ENCODE measurements around the gene CEP250. TPM values are rescaled to one million over a fixed set of nuclear protein-coding genes. Genes with fewer than 3 reads are reported as not detected.

The CEP250 gene
- total RNA-seq, 1 donor from 2014 or later, result 15.9 TPM

DNA sequence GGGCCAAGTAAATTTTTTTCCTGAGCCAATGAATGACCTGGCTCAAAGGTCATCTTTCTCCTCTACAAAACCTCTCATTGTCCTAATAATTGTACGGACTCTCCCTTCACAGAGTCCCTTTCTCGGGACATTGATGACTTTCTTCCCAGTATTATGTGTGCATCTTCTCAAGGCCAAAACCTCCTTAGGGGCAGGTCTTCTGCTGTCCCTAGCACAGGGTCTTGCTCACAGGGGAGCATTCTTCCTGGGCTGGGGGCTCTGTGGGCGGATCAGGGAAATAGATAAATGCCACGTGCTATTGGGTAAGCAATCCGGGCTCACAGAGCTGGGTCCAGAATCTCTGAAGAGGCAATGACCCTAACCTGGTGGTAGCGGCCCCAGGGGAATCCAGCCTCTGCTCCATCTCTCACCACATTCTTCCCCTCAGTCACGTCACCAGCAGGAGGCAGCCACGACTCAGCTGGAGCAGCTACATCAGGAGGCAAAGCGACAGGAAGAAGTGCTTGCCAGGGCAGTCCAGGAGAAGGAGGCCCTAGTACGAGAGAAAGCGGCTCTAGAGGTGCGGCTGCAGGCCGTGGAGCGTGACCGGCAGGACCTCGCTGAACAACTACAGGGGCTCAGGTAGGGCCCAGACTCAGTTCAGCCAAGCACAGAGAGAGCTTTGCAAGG is 23.5 kb downstream of the CEP250 start:
- intact Hi-C loops (cut with DNase I), result no loop called here
- ATAC-seq (no peak), DNase-seq (ENCODE audit: missing footprints) (no peak)

DNA sequence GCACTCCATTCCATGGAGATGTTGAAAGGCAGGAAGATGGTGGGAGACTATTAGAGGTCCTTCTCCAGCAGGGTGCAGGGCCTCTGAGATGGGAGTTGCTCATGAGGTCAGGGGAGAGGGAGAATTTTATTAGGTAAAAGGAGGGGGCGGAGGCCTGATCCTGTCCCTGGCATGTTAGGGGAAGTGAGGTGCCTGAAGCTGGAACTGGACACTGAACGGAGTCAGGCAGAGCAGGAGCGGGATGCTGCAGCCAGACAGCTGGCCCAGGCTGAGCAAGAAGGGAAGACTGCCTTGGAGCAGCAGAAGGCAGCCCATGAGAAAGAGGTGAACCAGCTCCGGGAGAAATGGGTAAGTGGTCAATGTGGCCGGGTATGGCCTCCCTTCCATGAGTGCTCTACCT is 24.4 kb downstream of the CEP250 start:
- intact Hi-C loops (cut with DNase I), result no loop called here
- no peak for ATAC-seq
- no peak for DNase-seq (ENCODE audit: missing footprints)

DNA sequence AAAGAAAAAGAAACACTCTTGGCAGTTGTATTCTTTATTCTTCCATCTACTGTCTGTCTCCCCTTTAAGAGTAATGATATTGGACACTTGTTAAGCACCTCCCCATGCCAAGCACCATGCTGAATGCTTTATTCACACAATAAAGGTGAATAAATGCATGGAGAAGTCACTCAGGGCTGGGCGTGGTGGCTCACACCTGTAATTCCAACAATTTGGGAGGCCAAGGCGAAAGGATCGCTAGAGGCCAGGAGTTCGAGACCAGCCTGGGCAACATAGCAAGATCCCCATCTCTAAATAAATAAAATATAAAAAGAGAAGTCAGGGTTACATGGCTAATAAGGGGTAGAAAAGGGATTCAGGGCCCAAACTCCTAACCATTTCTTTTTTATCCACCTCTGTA is 32.1 kb downstream of the CEP250 start:
- ATAC-seq, result no peak
- DNase-seq (ENCODE audit: missing footprints), result no peak
- intact Hi-C loops (cut with DNase I), result no loop called here

DNA sequence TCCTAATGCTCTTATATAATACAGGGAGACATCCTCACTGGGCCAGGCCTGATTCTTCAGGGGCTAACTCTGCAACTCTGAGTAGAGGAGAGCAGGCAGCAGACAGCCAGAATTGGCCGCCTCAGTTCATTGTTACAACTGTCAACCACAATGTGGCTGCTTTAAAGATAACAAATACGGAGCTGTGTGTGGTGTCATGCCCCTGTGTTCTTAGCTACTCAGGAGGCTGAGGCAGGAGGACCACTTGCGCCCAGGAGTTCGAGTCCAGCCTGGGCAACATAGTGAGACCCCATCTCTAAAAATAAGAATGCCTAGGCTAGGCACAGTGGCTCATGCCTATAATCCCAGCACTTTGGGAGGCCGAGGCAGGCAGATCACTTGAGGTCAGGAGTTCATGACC is 34.3 kb downstream of the CEP250 start:
- no peak for DNase-seq (ENCODE audit: missing footprints)
- no peak for ATAC-seq
- intact Hi-C loops (cut with DNase I), result no loop called here

DNA sequence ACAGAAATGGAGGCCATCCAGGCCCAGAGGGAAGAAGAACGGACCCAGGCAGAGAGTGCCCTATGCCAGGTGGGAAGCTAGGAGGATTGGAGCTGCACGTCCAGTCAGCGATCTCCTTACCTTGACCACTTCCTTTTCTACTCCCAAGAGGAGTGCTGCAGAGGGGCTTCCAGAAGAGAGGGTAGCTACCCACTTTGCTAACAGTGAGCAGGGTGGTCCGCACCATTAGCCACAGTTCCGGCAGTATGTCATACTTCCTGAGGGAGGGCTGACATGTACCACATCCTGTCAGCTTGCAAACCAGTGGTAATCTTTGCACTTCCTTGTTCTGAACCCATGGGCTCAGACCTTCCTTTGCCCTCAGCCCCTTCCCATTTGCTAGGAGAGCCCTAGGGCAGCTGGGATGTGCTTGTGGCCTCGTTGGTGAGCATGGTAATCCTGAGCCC is 35.4 kb downstream of the CEP250 start:
- intact Hi-C loops (cut with DNase I), result no loop called here
- peak; percentile 70 for ATAC-seq
- no peak for DNase-seq (ENCODE audit: missing footprints)

DNA sequence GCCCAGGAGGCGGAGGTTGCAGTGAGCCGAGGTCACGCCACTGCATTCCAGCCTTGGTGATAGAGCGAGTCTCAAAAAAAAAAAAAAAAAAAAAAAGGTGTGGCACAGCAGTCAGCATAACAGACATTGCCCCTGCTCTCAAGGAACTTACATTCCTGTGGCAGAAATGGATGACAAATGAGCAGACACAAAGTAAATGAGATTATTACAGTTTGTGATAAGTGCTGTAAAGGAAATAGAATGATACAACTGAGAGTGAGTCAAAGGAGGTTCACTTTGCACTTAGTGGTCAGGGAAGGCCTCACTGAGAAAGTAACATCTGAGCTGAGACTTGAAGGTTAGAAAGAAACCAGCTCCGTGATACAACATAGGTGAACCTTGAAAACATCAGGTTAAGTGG is 36.4 kb downstream of the CEP250 start:
- intact Hi-C loops (cut with DNase I), result no loop called here
- DNase-seq (ENCODE audit: missing footprints), result no peak
- ATAC-seq, result no peak

DNA sequence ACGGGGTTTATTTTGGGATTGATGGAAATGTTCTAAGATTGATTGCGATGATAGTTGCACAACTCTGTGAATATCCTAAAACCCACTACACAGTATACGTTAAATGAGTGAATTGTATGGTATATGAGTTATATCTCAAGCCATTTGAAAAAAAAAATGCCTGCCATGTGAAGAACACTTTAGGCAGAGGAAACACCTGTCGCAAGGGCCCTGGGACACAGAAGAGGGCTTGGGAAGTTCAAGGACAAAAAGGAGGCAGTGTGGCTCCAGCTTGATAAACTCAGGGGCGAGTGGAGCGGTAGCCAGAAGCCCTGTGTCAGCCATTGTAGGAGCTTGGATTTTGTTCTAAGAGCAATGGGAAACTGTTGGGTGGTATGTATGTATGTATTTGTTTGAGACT is 37.0 kb downstream of the CEP250 start:
- DNase-seq (ENCODE audit: missing footprints) (no peak), ATAC-seq (no peak)
- intact Hi-C loops (cut with DNase I), result no loop called here

DNA sequence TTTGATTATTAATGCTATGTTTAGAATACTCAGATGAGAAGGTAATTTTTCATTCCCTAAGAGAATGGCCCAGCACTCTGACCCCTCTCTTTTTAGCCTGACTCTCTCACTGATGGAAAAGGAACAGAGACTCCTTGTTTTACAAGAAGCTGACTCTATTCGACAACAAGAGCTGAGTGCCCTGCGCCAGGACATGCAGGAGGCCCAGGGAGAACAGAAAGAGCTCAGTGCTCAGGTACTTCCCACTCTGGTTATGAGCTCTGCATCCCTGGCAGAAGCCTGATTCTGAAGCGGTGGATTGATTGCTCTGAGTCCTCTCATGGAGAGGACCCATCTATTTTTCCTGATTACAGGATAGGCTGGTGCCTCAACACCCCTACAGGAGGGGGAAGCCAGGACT is 41.1 kb downstream of the CEP250 start:
- ATAC-seq, result no peak
- no peak for DNase-seq (ENCODE audit: missing footprints)
- intact Hi-C loops (cut with DNase I), result no loop called here

DNA sequence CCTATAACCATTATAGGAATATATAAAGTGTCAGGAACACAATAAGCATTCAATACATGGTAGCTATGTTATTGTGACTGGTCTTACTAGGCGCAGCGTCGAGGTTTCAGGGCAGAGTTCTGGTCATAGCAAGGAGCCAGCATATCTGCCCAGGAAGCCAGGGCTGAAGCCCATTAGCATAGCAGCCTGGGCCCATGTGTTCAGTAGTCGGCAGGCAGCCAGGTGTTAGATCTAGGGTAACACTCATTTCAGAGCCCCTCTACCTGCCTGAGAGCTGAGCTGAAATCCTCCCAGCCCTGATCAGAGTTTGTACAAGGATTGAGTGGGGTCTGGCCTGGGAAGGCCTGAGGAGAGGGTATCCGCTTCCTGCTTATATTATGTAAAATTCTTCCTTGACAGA is 41.9 kb downstream of the CEP250 start:
- intact Hi-C loops (cut with DNase I), result no loop called here
- ATAC-seq (peak; percentile 59), DNase-seq (ENCODE audit: missing footprints) (no peak)

DNA sequence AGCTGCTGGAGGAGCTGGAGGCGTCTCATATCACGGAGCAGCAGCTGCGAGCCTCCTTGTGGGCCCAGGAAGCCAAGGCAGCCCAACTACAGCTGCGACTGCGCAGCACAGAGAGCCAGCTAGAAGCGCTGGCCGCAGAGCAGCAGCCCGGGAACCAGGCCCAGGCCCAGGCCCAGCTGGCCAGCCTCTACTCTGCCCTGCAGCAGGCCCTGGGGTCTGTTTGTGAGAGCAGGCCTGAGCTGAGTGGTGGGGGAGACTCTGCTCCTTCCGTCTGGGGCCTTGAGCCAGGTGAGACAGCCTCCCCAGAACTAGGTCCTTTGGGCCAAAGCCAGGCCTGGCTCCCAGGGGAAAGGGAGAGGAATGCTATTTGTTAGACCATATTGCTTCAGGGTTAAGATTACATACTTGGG is 42.4 kb downstream of the CEP250 start:
- intact Hi-C loops (cut with DNase I), result no loop called here
- peak; percentile 87 for DNase-seq (ENCODE audit: missing footprints)
- ATAC-seq, result peak; percentile 96

DNA sequence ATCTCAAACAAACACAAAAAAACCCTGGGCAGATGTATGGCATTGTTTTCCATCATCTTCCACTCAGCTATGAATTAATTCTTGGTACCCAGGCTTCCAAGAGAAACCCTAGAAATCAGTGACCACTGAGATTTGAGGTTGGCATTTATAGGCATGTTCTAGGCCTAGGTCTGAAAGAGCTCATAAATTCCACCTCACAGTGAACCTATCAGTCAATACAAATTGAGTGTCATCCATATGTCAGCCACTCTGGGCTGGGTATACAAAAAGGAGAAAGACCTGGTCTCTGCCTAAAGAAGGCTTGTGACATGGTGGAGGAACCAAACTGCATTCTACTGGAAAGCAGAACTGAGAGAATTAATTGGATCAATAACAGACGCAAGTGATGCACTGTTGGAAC is 43.9 kb downstream of the CEP250 start:
- no peak for ATAC-seq
- intact Hi-C loops (cut with DNase I), result no loop called here

DNA sequence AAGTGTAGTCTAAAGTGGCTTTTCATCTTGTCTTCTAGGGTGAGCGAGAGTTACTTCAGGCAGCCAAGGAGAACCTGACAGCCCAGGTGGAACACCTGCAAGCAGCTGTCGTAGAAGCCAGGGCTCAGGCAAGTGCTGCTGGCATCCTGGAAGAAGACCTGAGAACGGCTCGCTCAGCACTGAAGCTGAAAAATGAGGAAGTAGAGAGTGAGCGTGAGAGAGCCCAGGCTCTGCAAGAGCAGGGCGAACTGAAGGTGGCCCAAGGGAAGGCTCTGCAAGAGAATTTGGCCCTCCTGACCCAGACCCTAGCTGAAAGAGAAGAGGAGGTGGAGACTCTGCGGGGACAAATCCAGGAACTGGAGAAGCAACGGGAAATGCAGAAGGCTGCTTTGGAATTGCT is 47.0 kb downstream of the CEP250 start:
- ATAC-seq, result no peak
- intact Hi-C loops (cut with DNase I), result no loop called here
- DNase-seq (ENCODE audit: missing footprints), result no peak

More for the DNA sequence above, 43.9 kb downstream of the CEP250 start:
- no peak for DNase-seq (ENCODE audit: missing footprints)

DNA sequence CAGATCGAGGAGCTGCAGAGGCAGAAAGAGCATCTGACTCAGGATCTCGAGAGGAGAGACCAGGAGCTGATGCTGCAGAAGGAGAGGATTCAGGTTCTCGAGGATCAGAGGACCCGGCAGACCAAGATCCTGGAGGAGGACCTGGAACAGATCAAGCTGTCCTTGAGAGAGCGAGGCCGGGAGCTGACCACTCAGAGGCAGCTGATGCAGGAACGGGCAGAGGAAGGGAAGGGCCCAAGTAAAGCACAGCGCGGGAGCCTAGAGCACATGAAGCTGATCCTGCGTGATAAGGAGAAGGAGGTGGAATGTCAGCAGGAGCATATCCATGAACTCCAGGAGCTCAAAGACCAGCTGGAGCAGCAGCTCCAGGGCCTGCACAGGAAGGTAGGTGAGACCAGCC is 47.9 kb downstream of the CEP250 start:
- intact Hi-C loops (cut with DNase I), result no loop called here
- ATAC-seq (no peak), DNase-seq (ENCODE audit: missing footprints) (no peak)

DNA sequence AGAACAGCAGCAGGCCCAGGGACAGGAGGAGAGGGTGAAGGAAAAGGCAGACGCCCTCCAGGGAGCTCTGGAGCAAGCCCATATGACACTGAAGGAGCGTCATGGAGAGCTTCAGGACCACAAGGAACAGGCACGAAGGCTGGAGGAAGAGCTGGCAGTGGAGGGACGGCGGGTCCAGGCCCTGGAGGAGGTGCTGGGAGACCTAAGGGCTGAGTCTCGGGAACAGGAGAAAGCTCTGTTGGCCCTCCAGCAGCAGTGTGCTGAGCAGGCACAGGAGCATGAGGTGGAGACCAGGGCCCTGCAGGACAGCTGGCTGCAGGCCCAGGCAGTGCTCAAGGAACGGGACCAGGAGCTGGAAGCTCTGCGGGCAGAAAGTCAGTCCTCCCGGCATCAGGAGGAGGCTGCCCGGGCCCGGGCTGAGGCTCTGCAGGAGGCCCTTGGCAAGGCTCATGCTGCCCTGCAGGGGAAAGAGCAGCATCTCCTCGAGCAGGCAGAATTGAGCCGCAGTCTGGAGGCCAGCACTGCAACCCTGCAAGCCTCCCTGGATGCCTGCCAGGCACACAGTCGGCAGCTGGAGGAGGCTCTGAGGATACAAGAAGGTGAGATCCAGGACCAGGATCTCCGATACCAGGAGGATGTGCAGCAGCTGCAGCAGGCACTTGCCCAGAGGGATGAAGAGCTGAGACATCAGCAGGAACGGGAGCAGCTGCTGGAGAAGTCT is 48.6 kb downstream of the CEP250 start:
- ATAC-seq, result peak; percentile 58
- intact Hi-C loops (cut with DNase I), result no loop called here
- DNase-seq (ENCODE audit: missing footprints), result peak; percentile 71

DNA sequence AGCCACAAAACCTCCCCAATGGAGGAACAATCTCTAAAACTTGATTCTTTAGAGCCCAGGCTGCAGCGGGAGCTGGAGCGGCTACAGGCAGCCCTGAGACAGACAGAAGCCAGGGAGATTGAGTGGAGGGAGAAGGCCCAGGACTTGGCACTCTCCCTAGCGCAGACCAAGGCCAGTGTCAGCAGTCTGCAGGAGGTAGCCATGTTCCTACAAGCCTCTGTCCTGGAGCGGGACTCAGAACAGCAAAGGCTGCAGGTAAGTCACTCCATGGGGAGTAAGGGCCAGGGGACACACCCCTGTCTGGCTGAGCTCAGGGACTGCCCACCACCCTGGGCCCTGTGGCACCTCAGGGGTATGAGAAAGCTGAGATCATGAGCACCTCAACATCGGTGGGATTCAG is 49.4 kb downstream of the CEP250 start:
- ATAC-seq, result no peak
- intact Hi-C loops (cut with DNase I), result no loop called here
- DNase-seq (ENCODE audit: missing footprints), result no peak

DNA sequence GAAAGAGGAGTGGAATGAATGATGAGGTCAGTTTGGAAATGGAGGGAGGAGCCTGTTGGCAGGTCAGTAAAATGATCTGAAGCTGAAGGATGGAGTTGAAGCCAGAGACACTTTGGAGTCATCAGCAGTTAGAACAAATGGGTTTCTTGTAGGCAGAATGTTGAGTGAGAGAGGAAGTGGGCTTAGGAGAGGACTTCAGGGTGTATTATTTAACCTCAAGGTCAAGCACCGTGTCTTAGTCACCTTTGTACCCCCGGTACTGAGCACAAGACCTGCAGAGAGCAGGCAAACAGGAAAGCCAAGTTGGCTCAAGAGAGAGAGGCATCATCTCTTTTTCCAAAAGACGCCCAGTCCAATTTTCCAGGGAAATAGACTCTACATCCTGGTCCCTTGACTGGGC is 50.8 kb downstream of the CEP250 start:
- ATAC-seq, result no peak

DNA sequence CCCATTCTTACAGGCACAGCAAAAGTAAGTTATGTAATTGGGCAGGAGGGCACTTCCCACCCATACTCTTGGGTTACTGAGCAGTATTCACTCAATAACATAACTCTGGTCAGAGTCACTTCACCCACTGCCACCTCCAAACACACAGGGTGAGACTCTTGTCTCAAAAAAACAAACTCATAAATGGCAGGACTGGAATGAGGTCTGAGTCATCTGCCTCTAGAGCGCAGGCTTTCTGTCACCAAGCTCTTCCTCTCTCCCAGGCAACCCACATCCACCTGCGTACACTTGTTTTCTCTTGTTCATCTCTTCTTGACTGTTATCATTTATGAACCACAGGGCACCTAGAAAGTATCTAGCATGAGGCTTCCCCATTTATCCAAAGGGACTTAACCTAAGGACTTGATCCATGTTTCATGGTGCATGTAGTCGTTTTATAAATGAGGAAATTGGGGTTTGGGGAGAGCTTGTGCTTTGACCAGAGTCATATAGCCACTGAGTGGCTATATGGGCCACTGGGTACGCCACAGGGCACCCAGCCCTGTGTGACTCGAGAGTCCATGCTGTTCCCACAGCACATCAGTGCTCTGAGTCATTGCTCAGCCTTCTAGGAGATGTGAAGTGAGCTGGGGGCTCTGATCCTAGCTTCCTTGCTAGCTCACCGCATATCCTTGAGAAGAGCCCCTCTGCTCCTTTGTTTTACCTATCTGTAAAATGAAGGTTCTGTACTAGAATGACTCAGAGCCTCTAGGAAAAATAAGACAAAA is 51.7 kb downstream of the CEP250 start:
- DNase-seq (ENCODE audit: missing footprints) (no peak), ATAC-seq (no peak)
- intact Hi-C loops (cut with DNase I), result no loop called here

More for the DNA sequence above, 50.8 kb downstream of the CEP250 start:
- intact Hi-C loops (cut with DNase I), result no loop called here
- DNase-seq (ENCODE audit: missing footprints), result no peak

DNA sequence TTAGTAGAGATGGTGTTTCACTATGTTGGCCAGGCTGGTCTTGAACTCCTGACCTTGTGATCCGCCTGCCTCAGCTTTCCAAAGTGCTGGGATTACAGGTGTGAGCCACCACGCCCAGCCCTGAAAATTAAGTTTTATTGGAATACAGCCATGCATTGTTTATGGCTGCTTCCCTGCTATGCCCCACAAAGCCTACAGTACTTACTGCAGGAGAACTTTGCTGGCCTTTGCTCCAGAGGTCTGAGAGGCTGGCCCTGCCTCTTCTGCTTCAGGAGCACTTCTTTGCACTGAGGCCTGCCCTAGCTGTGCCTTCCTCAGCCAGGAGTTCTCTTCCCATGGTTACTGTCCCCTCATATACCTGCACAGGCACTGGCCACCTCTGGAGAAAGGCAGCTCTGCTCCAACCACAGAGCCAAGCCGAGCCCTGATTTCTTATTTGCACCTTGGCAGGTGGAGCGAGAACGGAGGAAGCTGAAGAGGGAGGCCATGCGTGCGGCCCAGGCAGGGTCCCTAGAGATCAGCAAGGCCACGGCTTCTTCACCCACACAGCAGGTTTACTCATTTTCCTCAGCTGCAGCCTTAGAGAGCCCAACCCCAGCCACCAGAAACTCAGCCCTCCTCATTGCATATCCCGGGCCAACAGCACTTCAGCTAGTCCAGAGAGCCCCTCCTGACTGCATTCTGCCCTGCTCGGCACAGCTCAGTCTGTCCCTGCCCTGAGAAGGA is 53.3 kb downstream of the CEP250 start:
- DNase-seq (ENCODE audit: missing footprints), result no peak
- no peak for ATAC-seq
- intact Hi-C loops (cut with DNase I), result no loop called here

DNA sequence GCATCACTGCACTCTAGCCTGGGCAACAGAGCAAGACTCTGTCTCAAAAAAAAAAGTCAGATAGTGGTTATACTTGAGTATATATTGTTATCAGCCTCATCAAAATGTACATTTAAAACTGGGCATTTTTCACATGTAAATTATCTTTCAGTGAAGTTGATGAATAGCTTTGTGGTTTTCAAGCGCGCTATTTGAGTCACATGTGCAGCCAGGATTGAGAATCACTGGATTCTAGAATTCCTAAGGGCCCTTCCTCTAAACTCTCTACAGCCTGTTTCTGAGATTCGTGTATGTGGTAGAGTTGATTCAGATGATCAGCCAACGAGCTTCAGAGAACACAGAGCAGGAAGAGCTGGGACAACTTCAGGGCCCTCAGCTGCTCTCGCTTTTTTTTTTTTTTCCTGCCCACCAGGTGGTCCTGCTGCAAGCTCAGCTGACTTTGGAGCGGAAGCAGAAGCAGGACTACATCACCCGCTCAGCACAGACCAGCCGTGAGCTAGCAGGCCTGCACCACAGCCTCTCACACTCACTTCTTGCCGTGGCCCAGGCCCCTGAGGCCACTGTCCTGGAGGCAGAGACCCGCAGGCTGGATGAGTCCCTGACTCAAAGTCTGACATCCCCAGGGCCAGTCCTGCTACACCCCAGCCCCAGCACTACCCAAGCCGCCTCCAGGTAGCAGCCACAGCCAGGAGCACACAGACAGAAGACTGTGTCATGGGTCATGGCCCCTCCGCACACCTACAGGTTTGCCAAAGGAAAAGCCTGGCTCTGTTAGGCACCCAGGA is 55.7 kb downstream of the CEP250 start:
- no peak for DNase-seq (ENCODE audit: missing footprints)
- no peak for ATAC-seq
- intact Hi-C loops (cut with DNase I), result no loop called here

Data from Right ventricle myocardium inferior (tissue), 1 donor.